ENCODE measurements around the gene CTSS.
A peak's percentile ranks its signal among the peaks of the same experiment; 100 is the strongest.

The CTSS gene

GRCh38 chr1:150696995-150697927, 68.3 kb downstream of the CTSS start, which contains the start of gene GOLPH3L:
Gene GOLPH3L, minus strand, starts transcription at chr1:150697154. Its CDS starts 2,316 bp downstream, at chr1:150694838.
- DNase-seq (ENCODE audit: low spot score) = peak; percentile 94

- no peak for DNase-seq (ENCODE audit: low spot score)
Observed at GRCh38 chr1:150696590-150696989, 69.0 kb downstream of the CTSS start.

DNA sequence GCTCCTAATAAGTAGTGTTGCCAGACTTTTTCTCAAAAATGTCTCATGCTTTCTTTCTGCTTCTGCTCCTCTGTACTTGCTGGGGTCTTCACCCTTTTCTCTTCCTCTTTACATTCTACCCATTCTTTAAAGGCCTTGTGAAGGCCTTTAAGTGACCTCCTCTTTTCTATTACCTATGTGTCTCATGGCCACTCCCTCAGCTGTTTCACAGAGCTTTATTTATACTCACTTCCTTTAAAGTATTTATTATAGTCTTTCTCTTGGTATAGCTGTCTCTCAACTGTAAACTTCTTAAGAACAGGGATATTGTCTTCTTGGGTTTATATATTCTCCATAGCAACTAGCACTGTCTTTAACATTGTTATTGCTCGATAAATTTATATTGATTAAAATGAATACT, 69.4 kb downstream of the CTSS start:
- no peak for DNase-seq (ENCODE audit: low spot score)

DNA sequence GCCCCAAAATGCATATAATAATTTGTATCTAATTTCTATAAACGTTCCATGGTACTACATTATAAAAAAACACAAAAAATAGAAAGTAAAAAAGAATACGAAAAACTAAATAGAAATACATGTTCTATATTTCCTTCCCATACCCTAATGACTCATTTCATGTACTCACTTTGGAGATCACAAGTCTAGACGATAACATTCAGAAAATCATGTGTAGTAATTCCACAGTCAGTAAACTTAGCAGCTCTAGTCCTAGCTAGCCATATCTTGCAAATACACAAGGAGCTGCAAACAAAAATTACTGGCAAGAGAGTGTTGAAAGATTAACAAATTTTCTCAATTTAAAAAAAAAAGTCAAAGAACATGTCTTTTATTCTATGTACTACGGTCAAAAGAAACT, 70.0 kb downstream of the CTSS start:
- no peak for DNase-seq (ENCODE audit: low spot score)

DNA sequence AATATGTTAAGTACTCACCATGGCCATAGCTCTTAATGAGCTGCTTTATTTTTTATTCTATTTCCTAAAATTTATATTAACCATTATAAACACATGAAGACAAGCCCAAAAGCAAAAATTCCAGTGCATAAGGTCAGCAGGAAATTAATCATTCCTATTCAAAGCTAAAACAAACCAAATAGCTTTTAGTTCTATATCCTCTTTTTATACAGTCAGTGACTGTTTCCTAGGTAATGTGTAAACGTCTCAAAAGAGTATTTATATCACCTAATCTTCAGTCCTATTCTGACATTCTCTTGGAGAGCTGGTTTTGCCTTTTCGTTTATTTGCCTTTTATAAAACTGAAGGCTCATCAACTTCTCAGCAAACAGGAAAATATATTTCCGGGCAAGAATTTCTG, 72.9 kb downstream of the CTSS start:
- DNase-seq (ENCODE audit: low spot score) = no peak

DNA sequence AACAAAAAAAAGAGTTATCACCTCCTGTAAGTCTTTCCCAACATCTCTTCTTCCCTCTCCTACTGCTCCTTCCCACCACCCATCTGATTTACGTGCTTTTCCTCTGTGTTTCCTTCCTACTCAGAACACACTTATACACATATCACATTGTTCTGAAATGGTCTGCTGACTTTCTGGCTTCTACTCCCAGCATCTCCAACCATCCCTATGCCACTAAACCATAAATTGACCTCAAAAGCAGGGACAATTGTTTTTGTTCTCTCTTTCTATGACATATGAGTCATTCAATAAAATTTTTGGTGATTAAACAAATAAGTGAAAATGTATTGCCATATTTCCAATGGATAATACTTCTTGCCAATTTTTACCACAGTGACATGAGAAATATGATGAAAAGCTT, 76.8 kb downstream of the CTSS start:
- DNase-seq (ENCODE audit: low spot score) = no peak

DNA sequence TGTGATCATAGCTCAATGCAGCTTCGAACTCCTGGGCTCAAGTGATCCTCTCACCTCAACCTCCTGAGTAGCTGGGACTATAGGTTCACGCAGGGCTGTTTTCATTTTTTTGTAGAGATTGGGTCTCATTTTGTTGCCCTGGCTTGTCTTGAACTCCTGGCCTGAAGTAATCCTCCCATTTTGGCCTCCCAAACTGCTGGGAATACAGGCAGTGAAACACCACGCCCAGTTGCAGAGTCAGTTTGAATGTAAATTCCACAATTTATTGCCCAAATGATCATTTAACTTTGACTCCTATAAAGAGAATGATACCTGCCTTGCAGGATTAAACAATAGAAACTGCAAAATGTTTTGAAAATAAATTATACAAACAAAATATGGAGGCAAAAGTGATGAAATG, 79.3 kb downstream of the CTSS start:
- no peak for DNase-seq (ENCODE audit: low spot score)

- DNase-seq (ENCODE audit: low spot score) = no peak
Observed at GRCh38 chr1:150683914-150684313, 81.7 kb downstream of the CTSS start.

Measured in germinal center (tissue), 1 donor.